HG02623 (cell line): ENCODE data around the gene RPRD1B.

Source experiments
- ATAC-seq: cut with Tn5 transposase; IDR thresholded peaks from one replicate; pipeline ENCODE4 v1.9.1; 2021; ENCODE audit warnings: moderate library complexity; ENCODE audit not compliant: unreplicated experiment

RPRD1B gene

DNA sequence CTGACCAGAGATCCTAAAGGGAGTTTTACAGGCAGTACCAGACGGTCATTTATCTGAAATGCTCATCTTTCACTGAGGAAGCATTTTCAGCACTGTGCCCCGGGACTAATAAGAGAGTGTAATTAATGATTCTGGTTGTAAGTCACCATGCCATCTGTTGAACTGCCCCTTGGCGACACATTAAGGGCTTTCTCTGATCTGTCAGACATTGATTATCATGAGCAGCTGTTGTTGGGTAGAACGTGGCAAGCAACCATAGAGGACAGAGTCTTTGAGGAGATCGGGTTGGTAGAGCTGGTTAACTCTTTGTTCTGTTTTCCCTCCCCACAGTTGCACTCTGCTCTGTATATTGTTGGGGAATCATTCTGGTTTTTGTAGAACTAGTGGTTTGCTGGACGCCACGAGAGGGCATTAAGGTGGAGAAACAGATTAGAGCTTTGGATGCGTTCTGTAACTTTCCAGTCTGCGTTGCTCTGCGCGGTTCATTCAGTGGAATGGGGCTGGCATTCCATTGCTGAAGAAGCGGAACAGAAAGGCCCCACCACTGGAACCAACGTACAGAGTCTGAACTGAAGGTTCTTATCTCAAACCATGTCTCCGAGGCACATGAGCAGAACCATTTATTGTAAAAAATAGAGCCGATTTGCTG is 34.3 kb downstream of the RPRD1B start:
- no peak for ATAC-seq

DNA sequence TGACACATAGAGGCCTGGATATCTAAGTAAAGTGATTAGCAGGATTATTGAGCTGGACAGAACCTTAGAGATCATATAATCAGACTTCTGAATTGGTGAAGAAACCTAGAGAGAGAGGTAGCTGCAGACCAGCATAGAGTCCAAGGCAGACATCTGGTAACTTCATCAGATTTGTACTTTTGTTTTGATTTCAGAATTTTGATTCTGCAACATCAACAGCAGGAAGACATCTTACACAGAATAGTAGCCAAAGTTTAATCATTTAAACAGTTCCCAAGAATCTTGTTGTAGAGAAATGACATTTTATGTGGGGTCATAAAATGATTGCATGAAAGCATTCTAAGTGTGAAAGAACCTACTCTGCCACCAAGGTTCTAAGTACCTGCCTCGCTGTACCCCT is 39.4 kb downstream of the RPRD1B start:
- ATAC-seq, result no peak

DNA sequence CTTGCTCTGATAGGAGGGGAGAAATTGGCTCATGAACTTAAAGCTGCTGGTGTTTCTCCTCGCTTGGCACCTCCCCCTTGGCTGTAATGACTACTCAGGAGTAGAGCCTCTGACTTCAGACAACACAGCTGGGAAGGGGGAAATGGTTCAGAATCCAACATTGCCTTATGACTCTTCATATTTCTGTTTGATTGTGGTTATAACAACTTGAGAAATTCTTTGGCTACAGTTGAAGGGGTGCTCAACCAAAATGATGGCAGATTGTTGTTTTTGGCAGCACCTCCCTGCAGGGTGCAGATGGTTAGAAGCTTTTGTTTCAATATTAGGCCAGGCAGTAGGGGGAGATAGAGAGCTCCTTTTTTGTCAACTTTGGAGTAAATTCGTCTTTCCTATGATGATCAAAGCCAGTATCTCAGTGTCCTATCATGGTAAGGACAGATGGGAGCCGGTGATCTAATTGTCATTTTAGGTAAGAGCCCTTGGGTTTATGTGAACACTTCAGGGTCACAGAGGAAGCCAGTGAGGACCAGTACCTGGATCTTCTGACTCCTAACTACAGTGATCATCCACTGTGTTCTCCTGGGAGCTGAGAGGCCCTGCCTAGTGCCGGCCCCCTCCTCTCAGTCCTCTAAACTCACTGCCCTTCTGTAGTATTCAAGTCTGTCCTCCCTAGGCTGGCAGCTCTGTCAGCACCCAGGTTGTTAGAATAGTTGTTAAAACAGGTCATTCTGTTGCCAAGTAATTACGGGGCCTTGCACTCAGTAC is 39.9 kb downstream of the RPRD1B start:
- ATAC-seq, result no peak

DNA sequence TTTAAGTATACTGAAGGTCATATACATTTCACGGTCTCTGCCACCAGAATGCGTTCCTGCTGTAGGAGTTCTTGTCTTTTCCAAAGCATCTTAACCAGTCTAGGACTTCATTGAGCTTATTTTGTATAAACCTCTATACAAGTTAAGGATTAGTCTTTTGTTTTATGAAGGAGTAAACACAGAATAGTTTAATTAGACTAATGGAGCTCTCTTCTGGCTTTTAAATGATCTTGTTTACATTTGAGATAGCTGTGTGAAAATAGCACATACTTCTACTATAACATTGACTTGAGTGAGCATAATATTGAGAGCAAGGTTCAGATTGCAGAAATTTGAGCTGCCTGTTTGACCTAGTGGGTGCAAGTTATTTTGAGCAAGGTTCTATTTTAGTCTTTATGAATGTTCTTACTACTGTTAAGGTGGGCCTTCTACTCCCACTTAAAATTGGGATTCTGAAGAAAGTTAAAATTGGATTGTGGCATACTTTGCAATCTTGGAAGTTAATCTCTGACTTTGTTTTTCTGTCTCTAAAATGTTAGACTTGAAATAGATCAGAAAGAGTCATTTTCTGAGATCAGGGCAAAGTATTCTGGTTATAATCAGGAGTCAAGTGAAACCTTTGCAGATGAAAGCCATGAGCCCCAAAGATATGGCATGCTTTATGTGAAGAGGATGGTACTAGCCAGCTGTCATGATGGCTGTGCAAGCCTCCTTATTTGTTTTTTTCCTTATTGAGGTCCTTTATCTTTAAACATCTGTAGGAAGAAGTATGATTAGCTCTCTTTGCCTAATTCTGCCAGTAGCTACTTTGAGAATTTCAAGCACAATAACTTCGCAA is 41.8 kb downstream of the RPRD1B start:
- no peak for ATAC-seq

DNA sequence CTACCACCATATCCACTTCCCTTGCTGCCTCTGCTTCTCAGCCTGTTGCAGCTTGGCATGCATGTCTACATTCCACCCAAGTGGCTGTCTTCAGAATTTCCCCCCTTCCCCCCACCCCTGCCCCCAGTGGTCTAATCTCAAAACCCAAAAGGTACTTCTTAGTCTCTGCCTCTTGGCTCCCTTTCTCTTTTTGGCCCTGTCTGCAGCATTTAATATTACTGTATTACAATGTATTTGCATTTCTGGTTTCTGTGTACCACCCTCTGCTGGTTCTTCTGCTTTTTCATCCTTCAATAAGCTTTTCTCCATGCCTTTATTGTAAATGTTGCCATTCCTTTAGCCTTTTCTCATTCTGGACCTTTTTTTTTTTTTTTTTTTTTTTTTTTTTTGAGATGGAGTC is 43.0 kb downstream of the RPRD1B start:
- ATAC-seq, result no peak

DNA sequence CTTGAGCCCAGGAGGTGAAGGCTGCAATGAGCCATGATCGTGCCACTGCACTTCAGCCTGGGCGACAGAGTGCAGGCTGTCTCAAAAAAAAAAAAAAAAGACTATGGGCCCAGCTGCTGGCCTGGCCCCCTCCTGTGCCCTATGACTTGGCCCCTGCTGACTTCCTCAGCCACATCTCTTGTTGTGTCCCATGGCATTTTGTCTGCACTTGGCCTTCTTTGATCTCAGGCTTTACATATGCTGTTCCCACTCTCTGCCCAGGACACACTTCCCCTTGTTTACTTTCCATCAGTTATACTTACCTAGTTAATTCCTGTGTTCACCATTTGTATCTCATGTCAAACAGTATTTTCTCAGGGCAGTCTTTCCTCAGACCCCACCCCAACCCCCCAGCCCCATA is 44.5 kb downstream of the RPRD1B start:
- no peak for ATAC-seq

DNA sequence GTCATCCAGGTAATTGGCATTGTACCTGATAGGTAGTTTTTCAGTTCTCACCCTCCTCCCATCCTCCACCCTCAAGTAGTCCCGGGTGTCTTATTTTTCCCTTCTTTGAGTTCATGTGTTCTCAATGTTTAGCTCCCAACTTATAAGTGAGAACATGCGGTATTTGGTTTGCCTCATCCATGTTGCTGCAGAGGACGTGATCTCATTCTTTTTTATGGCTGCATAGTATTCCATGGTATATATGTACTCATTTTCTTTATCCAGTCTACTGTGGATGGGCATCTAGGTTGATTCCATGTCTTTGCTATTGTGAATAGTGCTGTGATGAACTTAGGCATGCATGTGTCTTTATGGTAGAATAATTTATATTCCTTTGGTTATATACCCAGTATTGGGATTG is 45.8 kb downstream of the RPRD1B start:
- ATAC-seq, result no peak

DNA sequence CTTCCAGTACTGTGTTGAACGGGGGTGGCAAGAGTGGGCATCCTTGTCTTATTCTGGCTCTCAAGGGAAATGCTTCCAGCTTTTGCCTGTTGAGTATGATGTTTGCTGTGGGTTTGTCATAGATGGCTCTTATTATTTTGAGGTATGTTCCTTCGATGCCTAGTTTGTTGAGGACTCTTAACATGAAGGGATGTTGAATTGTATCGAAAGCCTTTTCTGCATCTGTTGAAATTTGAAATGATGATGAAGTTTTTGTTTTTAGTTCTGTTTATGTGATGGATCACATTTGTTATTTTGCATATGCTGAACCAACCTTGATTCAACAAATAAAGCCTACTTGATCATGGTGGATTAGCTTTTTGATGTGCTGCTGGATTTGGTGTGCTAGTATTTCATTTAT is 48.0 kb downstream of the RPRD1B start:
- no peak for ATAC-seq

DNA sequence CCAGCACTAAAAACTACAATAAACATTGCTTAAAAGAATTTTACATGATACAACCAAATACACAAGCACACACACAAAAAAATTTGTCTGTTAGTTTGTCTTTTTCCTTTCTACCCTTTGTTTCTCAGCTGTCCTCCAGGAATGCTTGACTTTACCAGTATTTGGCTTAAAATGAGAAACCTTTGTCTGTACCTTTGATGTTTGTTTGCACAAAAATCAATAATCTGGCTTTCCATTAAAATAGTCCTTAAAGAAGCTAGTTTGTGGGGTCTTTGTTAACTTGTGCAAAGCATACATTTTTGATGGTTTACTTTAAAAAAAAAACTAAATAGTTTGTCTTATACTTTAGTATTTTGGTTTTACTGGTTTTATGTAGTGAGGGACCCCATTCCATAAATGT is 49.3 kb downstream of the RPRD1B start:
- ATAC-seq, result no peak

DNA sequence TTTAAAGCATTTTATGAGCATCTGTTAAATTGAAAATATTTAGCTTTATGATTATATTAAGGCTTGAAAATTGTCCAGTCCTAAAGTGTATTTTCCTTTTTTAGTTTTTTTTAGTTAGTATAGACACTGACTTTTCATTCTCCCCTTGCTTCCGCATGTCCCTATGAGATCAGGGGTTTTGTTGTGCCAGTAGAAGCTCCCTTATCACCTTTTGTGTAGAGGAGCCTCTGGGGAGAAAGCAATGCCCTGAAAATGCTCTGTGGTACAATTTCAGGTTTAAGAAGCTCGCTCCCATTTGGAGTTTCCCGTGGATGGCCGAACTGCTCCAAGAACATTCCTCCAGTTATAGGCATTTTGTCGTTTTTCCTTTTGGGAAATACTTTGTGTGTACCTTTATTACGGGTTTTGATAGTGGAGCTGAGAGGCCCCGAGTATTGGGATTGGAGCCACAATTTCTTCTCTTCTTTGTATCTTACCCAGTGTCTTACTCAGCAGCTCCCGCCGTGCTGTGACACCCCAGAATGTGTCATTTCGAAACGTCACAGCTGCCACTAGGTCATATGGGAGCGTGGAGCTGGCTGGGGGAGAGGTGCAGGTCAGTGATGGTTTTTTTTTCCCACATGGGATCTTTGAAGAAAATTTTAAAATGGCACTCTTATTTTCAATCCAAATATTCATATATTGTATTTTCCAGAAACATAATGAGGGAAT is 49.9 kb downstream of the RPRD1B start:
- no peak for ATAC-seq

DNA sequence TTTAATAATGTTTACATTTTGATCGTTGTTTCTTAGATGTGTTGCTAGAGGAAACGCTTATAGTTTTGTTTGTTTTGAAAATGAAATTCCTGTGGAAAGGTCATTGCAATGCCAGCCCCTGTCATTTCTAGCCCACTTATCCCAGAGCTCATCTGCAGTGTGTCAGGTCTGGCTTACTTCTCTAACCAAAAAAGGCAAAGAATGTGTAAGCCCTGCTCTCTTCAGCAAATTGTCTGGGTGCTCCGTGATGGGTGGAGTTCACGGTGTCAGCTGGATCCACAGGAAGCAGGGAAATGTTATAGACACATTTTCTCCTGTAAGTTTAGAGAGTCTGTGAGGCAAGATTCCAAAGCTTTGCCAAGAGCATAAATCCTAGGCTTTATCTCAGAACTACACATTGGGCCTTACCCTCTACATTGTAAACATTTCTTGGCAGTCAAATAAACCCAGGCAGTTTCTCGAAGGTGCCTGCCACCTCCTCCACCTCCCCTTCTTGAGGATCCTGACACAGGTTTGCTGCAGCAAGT is 50.9 kb downstream of the RPRD1B start:
- ATAC-seq, result no peak

DNA sequence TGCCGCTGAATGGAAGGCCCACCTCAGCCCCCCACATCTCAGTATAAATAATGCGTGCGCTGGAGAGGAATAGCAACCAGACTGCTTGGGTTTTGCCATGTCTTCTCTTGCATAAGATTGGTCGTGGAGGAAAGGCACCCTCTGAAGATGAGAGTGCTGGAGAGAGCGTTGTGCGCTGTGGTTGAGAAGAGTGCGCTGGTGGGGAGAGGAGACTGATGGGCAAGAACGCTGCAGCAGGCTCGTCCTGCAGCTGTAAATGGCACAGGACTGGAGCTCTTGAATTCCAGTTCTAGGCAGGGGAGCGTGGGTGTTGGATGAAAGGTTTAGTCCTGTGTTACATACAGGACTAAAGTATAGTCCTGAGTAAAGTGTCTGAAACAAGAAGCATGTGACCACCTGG is 51.5 kb downstream of the RPRD1B start:
- ATAC-seq, result no peak

DNA sequence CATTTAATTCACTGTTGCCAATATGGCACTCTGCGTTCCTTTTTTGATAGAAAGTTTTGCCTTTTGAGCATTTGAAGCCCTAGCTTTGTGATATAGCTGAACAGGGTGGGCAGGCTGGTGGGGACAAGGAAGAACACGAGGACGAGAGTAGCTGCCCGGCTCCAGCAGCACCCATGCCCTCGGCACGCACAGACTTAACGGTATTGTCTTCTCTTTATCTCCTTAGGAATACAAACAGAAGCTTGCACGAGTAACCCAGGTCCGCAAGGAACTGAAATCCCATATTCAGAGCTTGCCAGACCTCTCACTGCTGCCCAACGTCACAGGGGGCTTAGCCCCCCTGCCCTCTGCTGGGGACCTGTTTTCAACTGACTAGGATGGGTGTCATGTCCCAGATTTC is 56.0 kb downstream of the RPRD1B start:
- ATAC-seq, result no peak

DNA sequence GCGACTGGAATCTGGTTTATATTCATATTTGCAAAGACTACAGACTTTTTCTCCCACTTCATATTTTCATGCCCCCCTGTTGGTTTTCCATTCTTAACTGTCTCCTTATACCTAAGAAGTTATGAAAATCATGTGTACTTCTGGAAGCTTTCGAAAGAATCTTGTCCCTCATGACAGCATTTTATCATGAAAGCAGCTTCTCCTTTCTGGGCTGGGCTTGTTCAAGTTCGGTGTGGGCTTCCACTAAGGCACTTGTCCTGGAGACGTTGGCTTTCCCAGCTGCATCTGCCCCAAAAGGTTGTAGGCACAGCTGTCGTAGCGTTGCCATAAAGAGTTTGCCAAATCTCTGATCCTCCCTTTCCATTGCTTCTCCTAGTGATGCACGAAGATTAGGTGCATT is 56.5 kb downstream of the RPRD1B start:
- no peak for ATAC-seq

DNA sequence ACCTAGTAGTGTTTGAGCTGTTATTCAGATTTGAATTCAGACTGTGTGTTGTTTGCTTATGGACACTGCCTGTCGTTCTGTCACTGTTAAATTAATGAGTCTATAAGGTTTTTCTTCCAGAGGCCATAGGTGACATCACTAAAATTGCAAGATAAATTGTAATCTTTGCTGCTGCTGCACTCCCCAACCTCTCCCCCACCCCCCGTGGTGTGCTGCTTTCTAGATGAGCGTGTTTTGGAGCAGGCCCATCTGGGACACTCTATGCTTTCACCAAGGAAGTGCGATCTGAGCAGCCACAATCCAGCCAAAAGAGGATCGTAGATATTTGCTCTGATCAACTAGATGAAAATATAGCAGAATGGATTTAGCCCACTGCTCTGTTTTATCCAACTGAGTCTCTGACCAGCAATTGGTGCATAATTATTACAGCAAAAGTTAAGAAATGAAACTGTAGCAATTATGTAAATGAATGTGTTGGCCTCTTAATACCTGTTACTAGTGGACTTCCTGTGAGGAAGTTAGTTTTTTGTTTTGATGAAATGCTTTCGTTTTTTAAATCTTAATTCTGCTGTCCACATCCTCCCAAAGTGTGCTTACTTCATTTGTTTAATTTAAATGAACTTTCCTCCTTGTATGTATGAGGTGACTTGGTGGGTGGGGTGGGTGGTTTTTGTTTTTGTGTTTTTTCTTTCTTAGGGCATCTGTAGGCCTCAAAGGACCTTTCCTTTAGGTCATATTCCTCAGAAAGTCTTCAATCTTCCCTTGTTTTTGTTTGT is 58.1 kb downstream of the RPRD1B start:
- ATAC-seq, result no peak

DNA sequence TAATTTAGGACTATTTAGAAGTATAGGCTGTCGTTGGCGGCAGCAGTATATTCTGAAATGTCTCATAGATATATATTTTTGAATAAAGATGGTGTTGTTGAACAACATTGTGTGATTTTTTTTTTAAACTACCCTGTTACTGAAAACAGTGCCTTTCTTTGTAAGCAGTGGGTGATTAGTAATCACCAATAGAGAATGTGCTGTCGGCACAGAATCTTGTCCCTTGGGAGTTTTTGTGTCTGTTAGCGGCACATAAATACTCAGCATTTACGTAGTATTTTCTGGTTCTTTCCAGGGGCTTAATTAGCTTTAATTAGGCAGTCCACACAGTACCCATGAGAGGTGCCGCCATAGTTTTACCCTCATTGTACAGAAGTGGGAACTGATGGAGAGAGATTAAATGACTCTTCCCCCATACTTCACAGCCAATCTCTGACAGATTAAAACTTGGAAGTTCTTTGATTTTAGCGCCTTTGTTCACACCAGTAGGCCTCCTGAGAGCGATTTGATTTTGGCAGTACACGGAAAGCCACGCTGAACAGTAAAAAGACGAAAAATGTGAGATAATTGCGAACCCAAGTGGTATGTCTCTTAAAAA is 58.8 kb downstream of the RPRD1B start:
- ATAC-seq, result no peak

DNA sequence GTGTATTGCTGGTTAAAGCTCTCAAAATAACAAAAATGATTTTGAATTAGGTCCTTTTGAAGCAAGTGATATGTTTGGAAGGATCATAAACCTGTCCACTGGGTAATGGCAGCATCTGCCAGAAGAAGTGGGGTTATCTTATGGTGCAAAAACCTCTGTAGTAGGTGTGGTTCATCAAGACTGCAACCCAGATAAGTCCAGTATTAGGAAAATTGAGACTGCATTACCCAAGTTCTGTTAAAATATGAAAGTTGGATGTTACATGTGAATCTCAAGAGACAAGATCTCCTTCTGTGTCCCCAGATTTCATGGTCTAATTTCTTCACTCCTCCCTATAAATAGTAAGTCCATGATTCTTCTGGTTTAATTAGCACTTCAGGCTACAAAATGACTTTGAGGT is 59.4 kb downstream of the RPRD1B start:
- ATAC-seq, result no peak

DNA sequence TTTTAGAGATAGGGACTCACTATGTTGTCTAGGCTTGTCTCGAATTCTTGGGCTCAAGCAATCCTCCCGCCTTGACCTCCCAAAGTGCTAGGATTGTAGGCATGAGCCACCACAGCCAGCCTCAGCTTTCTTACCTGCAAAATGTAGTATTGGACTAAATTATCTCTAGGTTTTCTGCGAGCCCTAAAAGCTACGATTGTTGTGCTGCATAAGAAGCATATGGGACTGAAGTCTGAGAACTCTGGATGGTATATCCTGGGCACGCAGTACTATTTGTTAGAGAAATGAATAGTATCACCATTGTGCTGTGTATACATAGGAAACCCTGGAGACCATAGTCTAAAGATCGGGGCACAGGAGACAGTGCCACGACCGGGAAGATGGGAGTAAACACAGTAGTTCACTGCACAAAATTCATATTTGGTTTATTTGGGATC is 60.1 kb downstream of the RPRD1B start:
- no peak for ATAC-seq

DNA sequence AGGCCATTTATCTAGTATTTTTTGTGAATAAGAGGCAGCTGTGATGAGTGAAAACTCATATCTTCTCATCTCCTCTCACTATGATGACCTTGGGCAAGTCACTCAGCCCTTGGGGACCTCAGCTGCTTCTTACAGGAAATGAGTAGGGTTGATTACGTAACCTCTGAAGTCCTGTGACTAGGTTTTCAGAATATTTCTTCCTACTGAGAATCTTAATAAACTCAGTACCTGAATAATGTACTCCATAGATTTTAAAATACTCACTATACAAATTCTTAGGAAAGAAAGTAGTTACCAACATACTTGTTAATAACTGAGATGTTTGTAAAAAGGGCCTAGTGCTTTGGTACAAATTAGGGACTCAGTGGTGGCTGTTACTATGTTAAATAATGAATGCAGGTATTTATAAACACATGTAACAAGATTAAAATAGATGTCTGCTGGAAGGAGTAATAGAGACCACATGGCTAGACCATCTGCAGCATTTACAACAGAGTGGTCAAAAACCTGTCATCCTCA is 60.9 kb downstream of the RPRD1B start:
- peak; percentile 62 for ATAC-seq
